ENCODE data around the gene JAML. TPM values are rescaled to one million over a fixed set of nuclear protein-coding genes. Genes with fewer than 3 reads are reported as not detected.
"Not testable (repeated sequence)": the region's sequence is repeated elsewhere in the genome, so short reads cannot be mapped to it uniquely, and the experiment has no call there.

JAML gene
- total RNA-seq, 6 experiments from 2014 or later: 1.5 to 9.1 (median 3.2) TPM

GRCh38 chr11:118186346-118187107 lies 38.3 kb downstream of the JAML start:
- peaks cover 0 to 15% (median 0%) of the 10 kb centered on the region in 4 donors for H3K4me1 ChIP-seq
- no peaks in the 10 kb centered on the region for H3K36me3 ChIP-seq
- ATAC-seq (peak; percentile 58 to 74 (median 70)), DNase-seq (peak in 1 of 3 donors; percentile 72)
- H3K27me3 ChIP-seq: no peaks in the 10 kb centered on the region
- WGBS (ENCODE audit: insufficient coverage, low coverage, low lambda C conversion rate, missing lambda C conversion rate): 45% methylated on average over 6 of the region's 6 CpGs
- intact Hi-C loops (cut with DNase I): no loop called here
- no peak overlapping the region for H3K27ac ChIP-seq
- H3K4me3 ChIP-seq: no peak overlapping the region
- no peaks in the 10 kb centered on the region for H3K9me3 ChIP-seq
- TF ChIP-seq CTCF (IDR thresholded peaks at IDR 0.05) (no peak), POLR2A (IDR thresholded peaks at IDR 0.05) (no peak)

GRCh38 chr11:118184784-118185579 lies 39.8 kb downstream of the JAML start:
- 84% methylated on average over 12 of the region's 12 CpGs for WGBS (ENCODE audit: insufficient coverage, low coverage, low lambda C conversion rate, missing lambda C conversion rate)
- no peak overlapping the region for H3K27ac ChIP-seq
- intact Hi-C loops (cut with DNase I): no loop called here
- peaks cover 0 to 6% (median 0%) of the 10 kb centered on the region in 4 donors for H3K4me1 ChIP-seq
- ATAC-seq (peak in 3 of 4 donors; percentile 35 to 44 (median 37)), DNase-seq (no peak)
- TF ChIP-seq CTCF (IDR thresholded peaks at IDR 0.05) (no peak), POLR2A (IDR thresholded peaks at IDR 0.05) (no peak)
- H3K27me3 ChIP-seq: no peaks in the 10 kb centered on the region
- H3K4me3 ChIP-seq: no peak overlapping the region
- no peaks in the 10 kb centered on the region for H3K36me3 ChIP-seq
- H3K9me3 ChIP-seq: no peaks in the 10 kb centered on the region

- H3K4me3 ChIP-seq; H3K27me3 ChIP-seq; DNase-seq; H3K36me3 ChIP-seq; H3K4me1 ChIP-seq; intact Hi-C loops (cut with DNase I); H3K27ac ChIP-seq; H3K9me3 ChIP-seq: not testable (repeated sequence)
- WGBS (ENCODE audit: insufficient coverage, low coverage, low lambda C conversion rate, missing lambda C conversion rate): 79% methylated on average over 5 of the region's 5 CpGs
- ATAC-seq: peak in 1 of 4 donors; percentile 29
Observed at GRCh38 chr11:118183691-118184090, 41.1 kb downstream of the JAML start.

GRCh38 chr11:118180300-118180703 lies 44.5 kb downstream of the JAML start:
- TF ChIP-seq POLR2A (IDR thresholded peaks at IDR 0.05) (no peak), CTCF (IDR thresholded peaks at IDR 0.05) (no peak)
- Histone ChIP-seq H3K27me3 (no peaks in the 10 kb centered on the region), H3K9me3 (no peaks in the 10 kb centered on the region), H3K36me3 (no peaks in the 10 kb centered on the region), H3K4me1 (peaks cover 0 to 5% (median 2%) of the 10 kb centered on the region in 4 donors), H3K27ac (no peak overlapping the region), H3K4me3 (no peak overlapping the region)
- 33% methylated on average over 1 of the region's 11 CpGs for WGBS (ENCODE audit: insufficient coverage, low coverage, low lambda C conversion rate, missing lambda C conversion rate)
- peak in 1 of 4 donors; percentile 10 for ATAC-seq
- intact Hi-C loops (cut with DNase I): no loop called here
- peak in 2 of 3 donors; percentile 43 to 45 for DNase-seq

- no peak for ATAC-seq
- Histone ChIP-seq H3K4me3 (no peak overlapping the region), H3K4me1 (peaks cover 0 to 12% (median 6%) of the 10 kb centered on the region in 4 donors), H3K9me3 (no peaks in the 10 kb centered on the region), H3K27me3 (no peaks in the 10 kb centered on the region), H3K36me3 (no peaks in the 10 kb centered on the region), H3K27ac (no peak overlapping the region)
- 78% methylated on average over 2 of the region's 4 CpGs for WGBS (ENCODE audit: insufficient coverage, low coverage, low lambda C conversion rate, missing lambda C conversion rate)
- no peak for TF ChIP-seq CTCF (IDR thresholded peaks at IDR 0.05)
- TF ChIP-seq POLR2A (IDR thresholded peaks at IDR 0.05): no peak
- no peak for DNase-seq
- intact Hi-C loops (cut with DNase I): no loop called here
Observed at GRCh38 chr11:118176778-118177134, 48.1 kb downstream of the JAML start.
